H1 (cell line): ENCODE measurements around the gene CA10. TPM values are rescaled to one million over a fixed set of nuclear protein-coding genes. Genes with fewer than 3 reads are reported as not detected.

ENCODE experiments used
- SAP30 ChIP-seq: fragments of 300-600 bp; sonication (generic); IDR thresholded peaks from 2 replicates; pipeline ENCODE4 v1.7.1; 2012; ENCODE audit warnings: low read length, moderate library complexity, mild to moderate bottlenecking, inconsistent platforms; ENCODE audit not compliant: insufficient read depth, insufficient replicate concordance
- YY1 ChIP-seq: IDR thresholded peaks from 2 replicates; pipeline ENCODE4 v1.6.1; 2011; ENCODE audit warnings: low read depth, mild to moderate bottlenecking, low read length
- polyA plus RNA-seq, 7 experiments: library from polyadenylated mRNA; depleted of rRNA in 3 of 7; stranded (reverse) in 5 of 7; unstranded in 2 of 7; fragments of >200 nt in 5 of 7; fragments of 200-250 nt in 2 of 7; gene quantifications; 1 replicate in 5 of 7; 2 replicates in 1 of 7; 4 replicates in 1 of 7; pipeline versions ENCODE4 v1.2.1 to v1.2.3, GENCODE V29; 2011 to 2013; ENCODE audit warnings: missing spikeins in 2 of 7, mixed read lengths in 2 of 7
- total RNA-seq: library from RNA; stranded (reverse); fragmentation: NEBNext Ultra II Directional; extraction: Animal tissue kit (Norgen Biotek cat#: 25700); gene quantifications from 2 replicates; pipeline ENCODE4 v1.2.1, GENCODE V29; 2021

The CA10 gene
- total and polyA plus RNA-seq, 2 of the 8 experiments (the other 6 are each of a cell fraction or from before 2014, with no cell fraction given), result 0.60 to 0.63 TPM

GRCh38 chr17:51720439-51720838 is 438.1 kb downstream of the CA10 start (continued):
- TF ChIP-seq SAP30 (no peak), YY1 (no peak)
